ENCODE measurements around the gene ASPG. TPM values are rescaled to one million over a fixed set of nuclear protein-coding genes. Genes with fewer than 3 reads are reported as not detected.

Gene ASPG
- total and polyA plus RNA-seq, 2 experiments from 2014 or later, result 5.9 to 20.3 TPM

- Histone ChIP-seq H3K9me2 (replicated peaks; ENCODE audit: insufficient read depth) (no peaks in the 10 kb centered on the region), H3K27ac (no peak overlapping the region), H3K79me2 (peaks cover 2% of the 10 kb centered on the region), H3K27me3 (peaks cover 30% of the 10 kb centered on the region), H3K36me3 (replicated peaks; ENCODE audit: insufficient read depth, low read depth) (no peaks in the 10 kb centered on the region), H3K4me2 (peak overlapping the region; percentile 99), H2AFZ (no peak overlapping the region), H3K9me3 (ENCODE audit: low read depth) (no peaks in the 10 kb centered on the region), H4K20me1 (ENCODE audit: insufficient read depth, poor library complexity, severe bottlenecking) (no peaks in the 10 kb centered on the region), H3K4me1 (ENCODE audit: insufficient read depth) (peaks cover 43% of the 10 kb centered on the region), H3K4me3 (peak overlapping the region; percentile 75)
- TF ChIP-seq EZH2phosphoT487 (IDR thresholded peaks at IDR 0.05; ENCODE audit: low read depth, severe bottlenecking, unreplicated experiment), result no peak
- no peak for TF ChIP-seq EZH2 (IDR thresholded peaks at IDR 0.05; ENCODE audit: borderline replicate concordance)
- no peak for TF ChIP-seq CTCF (IDR thresholded peaks at IDR 0.05; ENCODE audit: poor library complexity)
- 35% methylated on average over 13 of the region's 14 CpGs for WGBS (ENCODE audit: low lambda C conversion rate, missing lambda C conversion rate)
- DNase-seq (ENCODE audit: low spot score), result no peak
Observed at GRCh38 chr14:104139460-104140212, 54.1 kb downstream of the ASPG start.

- Histone ChIP-seq H3K9me2 (replicated peaks; ENCODE audit: insufficient read depth) (no peaks in the 10 kb centered on the region), H3K4me3 (no peak overlapping the region), H3K4me2 (peak overlapping the region; percentile 99), H3K79me2 (peaks cover 2% of the 10 kb centered on the region), H3K9me3 (ENCODE audit: low read depth) (no peaks in the 10 kb centered on the region), H2AFZ (no peak overlapping the region), H3K4me1 (ENCODE audit: insufficient read depth) (peaks cover 40% of the 10 kb centered on the region), H4K20me1 (ENCODE audit: insufficient read depth, poor library complexity, severe bottlenecking) (no peaks in the 10 kb centered on the region), H3K36me3 (replicated peaks; ENCODE audit: insufficient read depth, low read depth) (no peaks in the 10 kb centered on the region), H3K27me3 (peaks cover 26% of the 10 kb centered on the region), H3K27ac (no peak overlapping the region)
- WGBS (ENCODE audit: low lambda C conversion rate, missing lambda C conversion rate), result 61% methylated on average over 4 of the region's 6 CpGs
- no peak for DNase-seq (ENCODE audit: low spot score)
- TF ChIP-seq EZH2phosphoT487 (IDR thresholded peaks at IDR 0.05; ENCODE audit: low read depth, severe bottlenecking, unreplicated experiment) (no peak), EZH2 (IDR thresholded peaks at IDR 0.05; ENCODE audit: borderline replicate concordance) (no peak), CTCF (IDR thresholded peaks at IDR 0.05; ENCODE audit: poor library complexity) (no peak)
Observed at GRCh38 chr14:104140213-104140462, 54.6 kb downstream of the ASPG start.

- no peaks in the 10 kb centered on the region for H3K9me2 ChIP-seq (replicated peaks; ENCODE audit: insufficient read depth)
- H3K4me1 ChIP-seq (ENCODE audit: insufficient read depth), result peaks cover 34% of the 10 kb centered on the region
- H3K27ac ChIP-seq, result no peak overlapping the region
- H2AFZ ChIP-seq, result no peak overlapping the region
- peaks cover 21% of the 10 kb centered on the region for H3K27me3 ChIP-seq
- H3K4me2 ChIP-seq, result peak overlapping the region; percentile 99
- no peak overlapping the region for H3K4me3 ChIP-seq
- no peak for DNase-seq (ENCODE audit: low spot score)
- H3K36me3 ChIP-seq (replicated peaks; ENCODE audit: insufficient read depth, low read depth), result no peaks in the 10 kb centered on the region
- no peaks in the 10 kb centered on the region for H4K20me1 ChIP-seq (ENCODE audit: insufficient read depth, poor library complexity, severe bottlenecking)
- 87% methylated on average over 11 of the region's 12 CpGs for WGBS (ENCODE audit: low lambda C conversion rate, missing lambda C conversion rate)
- H3K9me3 ChIP-seq (ENCODE audit: low read depth), result no peaks in the 10 kb centered on the region
- TF ChIP-seq EZH2phosphoT487 (IDR thresholded peaks at IDR 0.05; ENCODE audit: low read depth, severe bottlenecking, unreplicated experiment) (no peak), CTCF (IDR thresholded peaks at IDR 0.05; ENCODE audit: poor library complexity) (no peak), EZH2 (IDR thresholded peaks at IDR 0.05; ENCODE audit: borderline replicate concordance) (no peak)
- H3K79me2 ChIP-seq, result peaks cover 2% of the 10 kb centered on the region
Observed at GRCh38 chr14:104140463-104141331, 55.2 kb downstream of the ASPG start.

Measured in hepatocyte (in vitro differentiated cells).